Measurements from ENCODE around the gene UNC80. TPM values are rescaled to one million over a fixed set of nuclear protein-coding genes. Genes with fewer than 3 reads are reported as not detected.

Gene UNC80
- total RNA-seq, 1 experiment from 2014 or later: not detected

- DNase-seq (ENCODE audit: extremely low read depth, low read depth): peak; percentile 69
Measured at GRCh38 chr2:209960676-209961630, 189.3 kb downstream of the UNC80 start.

- no peak for DNase-seq (ENCODE audit: extremely low read depth, low read depth)
Measured at GRCh38 chr2:209965723-209966122, 194.1 kb downstream of the UNC80 start.

- no peak for DNase-seq (ENCODE audit: extremely low read depth, low read depth)
Measured at GRCh38 chr2:209969692-209970091, 198.1 kb downstream of the UNC80 start.

GRCh38 chr2:209970271-209970670 is 198.6 kb downstream of the UNC80 start:
- no peak for DNase-seq (ENCODE audit: extremely low read depth, low read depth)

- no peak for DNase-seq (ENCODE audit: extremely low read depth, low read depth)
Measured at GRCh38 chr2:209970711-209971110, 199.1 kb downstream of the UNC80 start.

GRCh38 chr2:209973328-209973727 is 201.7 kb downstream of the UNC80 start:
- no peak for DNase-seq (ENCODE audit: extremely low read depth, low read depth)

GRCh38 chr2:209974576-209974975 is 202.9 kb downstream of the UNC80 start:
- no peak for DNase-seq (ENCODE audit: extremely low read depth, low read depth)

- no peak for DNase-seq (ENCODE audit: extremely low read depth, low read depth)
Measured at GRCh38 chr2:209976698-209977385, 205.2 kb downstream of the UNC80 start.

GRCh38 chr2:209977386-209978239 is 206.0 kb downstream of the UNC80 start:
- peak; percentile 39 for DNase-seq (ENCODE audit: extremely low read depth, low read depth)

- DNase-seq (ENCODE audit: extremely low read depth, low read depth): no peak
Measured at GRCh38 chr2:209984291-209984690, 212.7 kb downstream of the UNC80 start.

GRCh38 chr2:209985874-209986273 is 214.2 kb downstream of the UNC80 start:
- no peak for DNase-seq (ENCODE audit: extremely low read depth, low read depth)

- no peak for DNase-seq (ENCODE audit: extremely low read depth, low read depth)
Measured at GRCh38 chr2:209986415-209986814, 214.8 kb downstream of the UNC80 start.

GRCh38 chr2:209988010-209988409 is 216.4 kb downstream of the UNC80 start:
- no peak for DNase-seq (ENCODE audit: extremely low read depth, low read depth)

GRCh38 chr2:209990838-209991237 is 219.2 kb downstream of the UNC80 start:
- DNase-seq (ENCODE audit: extremely low read depth, low read depth): no peak

- DNase-seq (ENCODE audit: extremely low read depth, low read depth): no peak
Measured at GRCh38 chr2:209993968-209994367, 222.3 kb downstream of the UNC80 start.

GRCh38 chr2:209998596-209998995 is 227.0 kb downstream of the UNC80 start:
- no peak for DNase-seq (ENCODE audit: extremely low read depth, low read depth)

GRCh38 chr2:210000464-210001324 is 229.1 kb downstream of the UNC80 start:
- no peak for DNase-seq (ENCODE audit: extremely low read depth, low read depth)

- DNase-seq (ENCODE audit: extremely low read depth, low read depth): peak; percentile 94
Measured at GRCh38 chr2:210002158-210003157, 230.8 kb downstream of the UNC80 start, which contains the start of gene RPE. RPE (plus strand) TSS chr2:210002638; CDS start chr2:210002662, 24 bp downstream.

Measured in NCI-H460 (cell line).